Epithelial cell of proximal tubule (primary cell): ENCODE results near the gene ZFP69. TPM values are rescaled to one million over a fixed set of nuclear protein-coding genes. Genes with fewer than 3 reads are reported as not detected.

Source experiments
- DNase-seq: peaks from one replicate; pipeline ENCODE4 v3.0.0-alpha.2; 2011; ENCODE audit warnings: low read depth
- H3K4me3 ChIP-seq: 2 replicates; pipeline ENCODE4 v1.5.1; 2011; ENCODE audit warnings: low read depth, mild to moderate bottlenecking, low read length
- CTCF ChIP-seq: conservative IDR thresholded peaks from 2 replicates; pipeline ENCODE4 v1.5.1; 2012; ENCODE audit warnings: low read depth, mild to moderate bottlenecking, low read length
- total RNA-seq: library from RNA; depleted of rRNA; stranded (reverse); fragments of >200 nt; gene quantifications from 2 replicates; pipeline ENCODE4 v1.2.3, GENCODE V29; 2015

The ZFP69 gene
- total RNA-seq, 1 donor from 2014 or later: 0.58 TPM

- peak overlapping the region; percentile 78 for H3K4me3 ChIP-seq
- no peak for DNase-seq
- TF ChIP-seq CTCF: no peak
These were observed 30.9 kb downstream of the ZFP69 start for GRCh38 chr1:40507973-40508372.

GRCh38 chr1:40508375-40509341 is 31.6 kb downstream of the ZFP69 start, which contains the start of gene EXO5:
Gene EXO5, plus strand, starts transcription at chr1:40508767. Its CDS starts 5,778 bp downstream, at chr1:40514545.
- H3K4me3 ChIP-seq: peak within 1 kb of the TSS; percentile 78
- no peak for DNase-seq
- TF ChIP-seq CTCF: no peak

- DNase-seq: no peak
- no peak for TF ChIP-seq CTCF
- no peak overlapping the region for H3K4me3 ChIP-seq
These were observed 42.4 kb downstream of the ZFP69 start for GRCh38 chr1:40519517-40519916.

GRCh38 chr1:40530735-40531380 is 53.8 kb downstream of the ZFP69 start:
- TF ChIP-seq CTCF: no peak
- no peak for DNase-seq
- H3K4me3 ChIP-seq: peak overlapping the region; percentile 80

GRCh38 chr1:40531381-40532061 is 54.4 kb downstream of the ZFP69 start, which contains the start of gene ZNF684:
Gene ZNF684, plus strand, starts transcription at chr1:40531637. Its CDS starts 1,530 bp downstream, at chr1:40533167.
- DNase-seq: peak; percentile 85
- no peak for TF ChIP-seq CTCF
- H3K4me3 ChIP-seq: peak within 1 kb of the TSS; percentile 80

- no peak for TF ChIP-seq CTCF
- no peak for DNase-seq
- peak overlapping the region; percentile 80 for H3K4me3 ChIP-seq
These were observed 54.9 kb downstream of the ZFP69 start for GRCh38 chr1:40532062-40532389.
